ENCODE measurements around the gene CHERP.

DNA sequence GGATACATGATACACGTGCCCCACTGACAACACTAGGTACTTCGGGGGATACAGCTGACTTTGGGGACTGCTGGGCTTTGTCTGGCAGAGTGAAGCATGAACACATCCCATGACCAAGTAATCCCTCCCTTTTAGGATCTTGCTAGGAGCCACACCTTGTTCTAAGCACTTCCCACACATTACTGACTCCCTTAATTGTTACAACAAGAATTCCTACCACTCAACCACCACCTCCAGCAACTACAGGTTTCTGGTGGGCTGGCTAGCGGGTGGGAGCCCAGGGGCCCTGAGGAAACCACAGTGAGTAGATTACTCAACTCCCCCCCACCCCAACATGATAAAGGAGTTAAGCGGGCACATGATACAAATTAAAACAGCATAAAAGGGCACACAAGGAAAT lies 37.1 kb upstream of the CHERP start:
- TF ChIP-seq, protein P1, sequence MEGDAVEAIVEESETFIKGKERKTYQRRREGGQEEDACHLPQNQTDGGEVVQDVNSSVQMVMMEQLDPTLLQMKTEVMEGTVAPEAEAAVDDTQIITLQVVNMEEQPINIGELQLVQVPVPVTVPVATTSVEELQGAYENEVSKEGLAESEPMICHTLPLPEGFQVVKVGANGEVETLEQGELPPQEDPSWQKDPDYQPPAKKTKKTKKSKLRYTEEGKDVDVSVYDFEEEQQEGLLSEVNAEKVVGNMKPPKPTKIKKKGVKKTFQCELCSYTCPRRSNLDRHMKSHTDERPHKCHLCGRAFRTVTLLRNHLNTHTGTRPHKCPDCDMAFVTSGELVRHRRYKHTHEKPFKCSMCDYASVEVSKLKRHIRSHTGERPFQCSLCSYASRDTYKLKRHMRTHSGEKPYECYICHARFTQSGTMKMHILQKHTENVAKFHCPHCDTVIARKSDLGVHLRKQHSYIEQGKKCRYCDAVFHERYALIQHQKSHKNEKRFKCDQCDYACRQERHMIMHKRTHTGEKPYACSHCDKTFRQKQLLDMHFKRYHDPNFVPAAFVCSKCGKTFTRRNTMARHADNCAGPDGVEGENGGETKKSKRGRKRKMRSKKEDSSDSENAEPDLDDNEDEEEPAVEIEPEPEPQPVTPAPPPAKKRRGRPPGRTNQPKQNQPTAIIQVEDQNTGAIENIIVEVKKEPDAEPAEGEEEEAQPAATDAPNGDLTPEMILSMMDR (conservative IDR thresholded peaks at IDR 0.05 in 1 of 2, IDR thresholded peaks at IDR 0.05 in 1 of 2; ENCODE audit: low read depth in 1 of 2, low read length in 2 of 2): no peak
- no peak for TF ChIP-seq EZH2 (IDR thresholded peaks at IDR 0.05; ENCODE audit: low read length, missing control alignments)
